ENCODE results near the gene ACHE. TPM values are rescaled to one million over a fixed set of nuclear protein-coding genes. Genes with fewer than 3 reads are reported as not detected.
"Not testable (repeated sequence)": the region's sequence is repeated elsewhere in the genome, so short reads cannot be mapped to it uniquely, and the experiment has no call there.

ACHE gene
- total RNA-seq, 1 experiment from 2014 or later: 10.4 TPM

DNA sequence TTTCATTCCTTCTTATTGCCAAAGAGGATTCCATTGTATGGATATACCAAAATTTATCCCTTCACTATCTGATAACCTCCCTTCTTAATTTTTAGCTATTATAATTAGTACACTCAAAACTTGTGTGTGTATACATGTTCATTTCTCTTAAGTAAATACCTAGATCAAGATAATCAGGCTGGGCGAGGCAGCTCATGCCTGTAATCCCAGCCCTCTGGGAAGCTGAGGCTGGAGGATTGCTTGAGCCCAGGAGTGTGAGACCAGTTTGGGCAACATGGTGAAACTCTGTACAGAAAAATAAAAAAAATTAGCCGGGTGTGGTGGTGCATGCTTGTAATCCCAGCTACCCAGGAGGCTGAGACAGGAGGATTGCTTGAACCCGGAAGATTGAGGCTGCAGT, 15.8 kb upstream of the ACHE start:
- no TSS peak for BruUV-seq (replicated peaks)
- in situ Hi-C loops (cut with HindIII; ENCODE audit: low pct_unique_long_range_greater_than_20kb, low sequenced_read_pairs): no loop called here
- TF ChIP-seq SIN3A (IDR thresholded peaks at IDR 0.05; ENCODE audit: borderline replicate concordance, insufficient read depth, low read depth, low read length) (no peak), TCF7L2 (IDR thresholded peaks at IDR 0.05; ENCODE audit: low read depth, low read length) (no peak), POLR2AphosphoS5 (IDR thresholded peaks at IDR 0.05; ENCODE audit: low read depth, low read length) (no peak)
- TF ChIP-seq, protein P1, sequence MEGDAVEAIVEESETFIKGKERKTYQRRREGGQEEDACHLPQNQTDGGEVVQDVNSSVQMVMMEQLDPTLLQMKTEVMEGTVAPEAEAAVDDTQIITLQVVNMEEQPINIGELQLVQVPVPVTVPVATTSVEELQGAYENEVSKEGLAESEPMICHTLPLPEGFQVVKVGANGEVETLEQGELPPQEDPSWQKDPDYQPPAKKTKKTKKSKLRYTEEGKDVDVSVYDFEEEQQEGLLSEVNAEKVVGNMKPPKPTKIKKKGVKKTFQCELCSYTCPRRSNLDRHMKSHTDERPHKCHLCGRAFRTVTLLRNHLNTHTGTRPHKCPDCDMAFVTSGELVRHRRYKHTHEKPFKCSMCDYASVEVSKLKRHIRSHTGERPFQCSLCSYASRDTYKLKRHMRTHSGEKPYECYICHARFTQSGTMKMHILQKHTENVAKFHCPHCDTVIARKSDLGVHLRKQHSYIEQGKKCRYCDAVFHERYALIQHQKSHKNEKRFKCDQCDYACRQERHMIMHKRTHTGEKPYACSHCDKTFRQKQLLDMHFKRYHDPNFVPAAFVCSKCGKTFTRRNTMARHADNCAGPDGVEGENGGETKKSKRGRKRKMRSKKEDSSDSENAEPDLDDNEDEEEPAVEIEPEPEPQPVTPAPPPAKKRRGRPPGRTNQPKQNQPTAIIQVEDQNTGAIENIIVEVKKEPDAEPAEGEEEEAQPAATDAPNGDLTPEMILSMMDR (IDR thresholded peaks at IDR 0.05): no peak
- TF ChIP-seq, protein P2, sequence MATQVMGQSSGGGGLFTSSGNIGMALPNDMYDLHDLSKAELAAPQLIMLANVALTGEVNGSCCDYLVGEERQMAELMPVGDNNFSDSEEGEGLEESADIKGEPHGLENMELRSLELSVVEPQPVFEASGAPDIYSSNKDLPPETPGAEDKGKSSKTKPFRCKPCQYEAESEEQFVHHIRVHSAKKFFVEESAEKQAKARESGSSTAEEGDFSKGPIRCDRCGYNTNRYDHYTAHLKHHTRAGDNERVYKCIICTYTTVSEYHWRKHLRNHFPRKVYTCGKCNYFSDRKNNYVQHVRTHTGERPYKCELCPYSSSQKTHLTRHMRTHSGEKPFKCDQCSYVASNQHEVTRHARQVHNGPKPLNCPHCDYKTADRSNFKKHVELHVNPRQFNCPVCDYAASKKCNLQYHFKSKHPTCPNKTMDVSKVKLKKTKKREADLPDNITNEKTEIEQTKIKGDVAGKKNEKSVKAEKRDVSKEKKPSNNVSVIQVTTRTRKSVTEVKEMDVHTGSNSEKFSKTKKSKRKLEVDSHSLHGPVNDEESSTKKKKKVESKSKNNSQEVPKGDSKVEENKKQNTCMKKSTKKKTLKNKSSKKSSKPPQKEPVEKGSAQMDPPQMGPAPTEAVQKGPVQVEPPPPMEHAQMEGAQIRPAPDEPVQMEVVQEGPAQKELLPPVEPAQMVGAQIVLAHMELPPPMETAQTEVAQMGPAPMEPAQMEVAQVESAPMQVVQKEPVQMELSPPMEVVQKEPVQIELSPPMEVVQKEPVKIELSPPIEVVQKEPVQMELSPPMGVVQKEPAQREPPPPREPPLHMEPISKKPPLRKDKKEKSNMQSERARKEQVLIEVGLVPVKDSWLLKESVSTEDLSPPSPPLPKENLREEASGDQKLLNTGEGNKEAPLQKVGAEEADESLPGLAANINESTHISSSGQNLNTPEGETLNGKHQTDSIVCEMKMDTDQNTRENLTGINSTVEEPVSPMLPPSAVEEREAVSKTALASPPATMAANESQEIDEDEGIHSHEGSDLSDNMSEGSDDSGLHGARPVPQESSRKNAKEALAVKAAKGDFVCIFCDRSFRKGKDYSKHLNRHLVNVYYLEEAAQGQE (IDR thresholded peaks at IDR 0.05; ENCODE audit: insufficient read depth in 1 of 2, low read depth in 2 of 2, low read length in 1 of 2): no peak

DNA sequence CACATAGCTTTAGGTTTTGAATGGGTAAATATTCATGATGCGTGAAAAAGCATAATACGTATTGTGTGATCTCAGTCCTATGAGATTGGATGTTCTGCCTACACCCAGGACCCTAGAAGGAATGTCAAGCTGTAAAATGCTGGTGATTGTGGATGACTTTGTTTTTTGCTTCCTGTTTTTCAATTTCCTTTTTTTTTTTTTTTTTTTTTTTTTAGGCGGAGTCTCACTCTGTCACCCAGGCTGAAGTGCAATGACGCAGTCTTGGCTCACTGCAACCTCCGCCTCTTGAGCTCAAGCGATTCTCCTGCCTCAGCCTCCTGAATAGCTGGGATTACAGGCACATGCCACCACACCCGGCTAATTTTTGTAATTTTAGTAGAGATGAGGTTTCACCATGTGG, 14.8 kb upstream of the ACHE start:
- in situ Hi-C loops (cut with HindIII; ENCODE audit: low pct_unique_long_range_greater_than_20kb, low sequenced_read_pairs): not testable (repeated sequence)
- ChIA-PET POLR2A (interaction anchor here (0.6 kb wide), 1 partner anchor 117 kb away, joined by 5 read pairs; no protein-coding TSS in a partner anchor), CTCF (interaction anchor here (0.6 to 0.7 kb wide), 2 partner anchors 53 to 167 kb away, joined by 6 to 10 read pairs; no protein-coding TSS in a partner anchor)

More for the DNA sequence above, 15.8 kb upstream of the ACHE start:
- no peaks in the 10 kb centered on the region for H3K27me3 ChIP-seq (ENCODE audit: control insufficient read depth, insufficient read depth, low read length)
- POLR2A ChIA-PET: no interaction called here
- DNase-seq (ENCODE audit: low read depth, low spot score): no peak
- H3K36me3 ChIP-seq (ENCODE audit: control insufficient read depth, insufficient read depth, low read length): no peaks in the 10 kb centered on the region
- no peak overlapping the region for H3K4me3 ChIP-seq (ENCODE audit: low read depth in 2 of 2, low read length in 2 of 2)
- no peaks in the 10 kb centered on the region for H3K9me3 ChIP-seq (ENCODE audit: control insufficient read depth, insufficient read depth, low read depth, low read length)
- no peak for ATAC-seq
- intact Hi-C loops (cut with micrococcal nuclease; ENCODE audit: unreplicated experiment): no loop called here
- CTCF ChIA-PET: interaction anchor here (1.0 kb wide), 1 partner anchor 13 kb away, joined by 3 read pairs; no protein-coding TSS in a partner anchor
- H3K27ac ChIP-seq (ENCODE audit: low read length): no peak overlapping the region
- H3K4me1 ChIP-seq (ENCODE audit: control insufficient read depth, insufficient read depth, low read length): no peaks in the 10 kb centered on the region

DNA sequence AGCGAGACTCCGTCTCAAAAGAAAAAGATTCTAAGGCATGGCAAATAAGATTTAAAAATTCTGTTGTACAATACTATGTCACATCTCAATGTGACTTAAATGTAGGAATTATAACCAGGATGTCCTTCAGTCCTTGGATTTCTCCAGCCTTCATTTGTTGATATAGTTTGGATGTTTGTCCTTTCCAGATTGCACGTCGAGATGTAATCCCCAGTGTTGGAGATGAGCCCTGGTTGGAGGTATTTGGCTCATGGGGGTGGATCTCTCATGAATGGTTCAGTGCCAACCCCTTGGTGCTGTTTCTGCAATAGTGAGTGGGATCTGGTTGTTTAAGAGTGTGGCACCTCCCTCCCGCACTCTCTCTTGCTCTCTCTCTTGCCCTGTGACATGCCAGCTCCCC, 12.8 kb upstream of the ACHE start:
- no peak overlapping the region for H3K4me3 ChIP-seq (ENCODE audit: low read depth in 2 of 2, low read length in 2 of 2)
- TF ChIP-seq TCF7L2 (IDR thresholded peaks at IDR 0.05; ENCODE audit: low read depth, low read length) (no peak), SIN3A (IDR thresholded peaks at IDR 0.05; ENCODE audit: borderline replicate concordance, insufficient read depth, low read depth, low read length) (no peak)
- TF ChIP-seq, protein P2 (IDR thresholded peaks at IDR 0.05; ENCODE audit: insufficient read depth in 1 of 2, low read depth in 2 of 2, low read length in 1 of 2): no peak
- H3K36me3 ChIP-seq (ENCODE audit: control insufficient read depth, insufficient read depth, low read length): no peaks in the 10 kb centered on the region
- BruUV-seq (replicated peaks): no TSS peak
- POLR2A ChIA-PET: interaction anchor here (0.6 kb wide), 1 partner anchor 11 kb away, joined by 4 read pairs; no protein-coding TSS in a partner anchor
- CTCF ChIA-PET: interaction anchor here (0.6 kb wide), 1 partner anchor 65 kb away, joined by 4 read pairs; no protein-coding TSS in a partner anchor
- no peaks in the 10 kb centered on the region for H3K9me3 ChIP-seq (ENCODE audit: control insufficient read depth, insufficient read depth, low read depth, low read length)
- intact Hi-C loops (cut with micrococcal nuclease; ENCODE audit: unreplicated experiment) (no loop called here), in situ Hi-C loops (cut with HindIII; ENCODE audit: low pct_unique_long_range_greater_than_20kb, low sequenced_read_pairs) (no loop called here)
- no peaks in the 10 kb centered on the region for H3K27me3 ChIP-seq (ENCODE audit: control insufficient read depth, insufficient read depth, low read length)
- no peak overlapping the region for H3K27ac ChIP-seq (ENCODE audit: low read length)
- ATAC-seq (no peak), DNase-seq (ENCODE audit: low read depth, low spot score) (no peak)
- H3K4me1 ChIP-seq (ENCODE audit: control insufficient read depth, insufficient read depth, low read length): no peaks in the 10 kb centered on the region

More for the DNA sequence above, 14.8 kb upstream of the ACHE start:
- H3K27ac ChIP-seq (ENCODE audit: low read length); H3K4me3 ChIP-seq (ENCODE audit: low read depth in 2 of 2, low read length in 2 of 2); H3K36me3 ChIP-seq (ENCODE audit: control insufficient read depth, insufficient read depth, low read length); BruUV-seq (replicated peaks); H3K9me3 ChIP-seq (ENCODE audit: control insufficient read depth, insufficient read depth, low read depth, low read length); H3K27me3 ChIP-seq (ENCODE audit: control insufficient read depth, insufficient read depth, low read length); H3K4me1 ChIP-seq (ENCODE audit: control insufficient read depth, insufficient read depth, low read length); ATAC-seq; DNase-seq (ENCODE audit: low read depth, low spot score); intact Hi-C loops (cut with micrococcal nuclease; ENCODE audit: unreplicated experiment): not testable (repeated sequence)
